NCI-H226 (cell line): ENCODE results near the gene FRAT2.
"Not testable (repeated sequence)": the region's sequence is repeated elsewhere in the genome, so short reads cannot be mapped to it uniquely, and the experiment has no call there.

Source experiments
- DNase-seq: peaks from one replicate; pipeline ENCODE4 v3.0.0-alpha.2; 2015

Gene FRAT2

GRCh38 chr10:97355571-97355975 is 21.0 kb upstream of the FRAT2 start:
- DNase-seq, result no peak

GRCh38 chr10:97353945-97354344 is 19.4 kb upstream of the FRAT2 start:
- no peak for DNase-seq

GRCh38 chr10:97349752-97350513 is 15.4 kb upstream of the FRAT2 start:
- no peak for DNase-seq

GRCh38 chr10:97347317-97347716 is 12.8 kb upstream of the FRAT2 start:
- no peak for DNase-seq

- DNase-seq, result not testable (repeated sequence)
Observed at GRCh38 chr10:97343664-97344063, 9.1 kb upstream of the FRAT2 start.

GRCh38 chr10:97341416-97341815 is 6.9 kb upstream of the FRAT2 start:
- DNase-seq, result no peak

- DNase-seq, result no peak
Observed at GRCh38 chr10:97338041-97338440, 3.5 kb upstream of the FRAT2 start.

- DNase-seq, result no peak
Observed at GRCh38 chr10:97336942-97337831, 2.7 kb upstream of the FRAT2 start.

GRCh38 chr10:97336446-97336845 is 1.9 kb upstream of the FRAT2 start:
- DNase-seq, result no peak

GRCh38 chr10:97336006-97336405 is 1.5 kb upstream of the FRAT2 start:
- DNase-seq, result no peak

- no peak for DNase-seq
Observed at GRCh38 chr10:97335188-97335619, 675 bp upstream of the FRAT2 start.

GRCh38 chr10:97333601-97334369 is 744 bp downstream of the FRAT2 start:
- no peak for DNase-seq

- DNase-seq, result no peak
Observed at GRCh38 chr10:97333351-97333600, 1.3 kb downstream of the FRAT2 start.

GRCh38 chr10:97332591-97333350 is 1.8 kb downstream of the FRAT2 start:
- no peak for DNase-seq

GRCh38 chr10:97331153-97331703 is 3.3 kb downstream of the FRAT2 start:
- no peak for DNase-seq

- no peak for DNase-seq
Observed at GRCh38 chr10:97329766-97330165, 4.8 kb downstream of the FRAT2 start.

- DNase-seq, result no peak
Observed at GRCh38 chr10:97328646-97329453, 5.7 kb downstream of the FRAT2 start.

GRCh38 chr10:97327348-97328294 is 6.9 kb downstream of the FRAT2 start:
- DNase-seq, result no peak

GRCh38 chr10:97325754-97326153 is 8.8 kb downstream of the FRAT2 start:
- no peak for DNase-seq

GRCh38 chr10:97323501-97323900 is 11.0 kb downstream of the FRAT2 start:
- no peak for DNase-seq
